Measurements from ENCODE around the gene SPR.

- no peak for TF ChIP-seq BHLHE40 (IDR thresholded peaks at IDR 0.05; ENCODE audit: borderline replicate concordance)
- no peak for TF ChIP-seq SUZ12 (IDR thresholded peaks at IDR 0.05)
- no peak for TF ChIP-seq L3MBTL2 (conservative IDR thresholded peaks at IDR 0.05)
- no peak for TF ChIP-seq SP1 (IDR thresholded peaks at IDR 0.05)
- TF ChIP-seq ELF4 (IDR thresholded peaks at IDR 0.05): no peak
- TF ChIP-seq ARNT (IDR thresholded peaks at IDR 0.05): no peak
- TF ChIP-seq ZNF384 (IDR thresholded peaks at IDR 0.05): no peak
- no peak for TF ChIP-seq HDGF (IDR thresholded peaks at IDR 0.05; ENCODE audit: borderline replicate concordance)
- no peak for TF ChIP-seq FOXK2 (IDR thresholded peaks at IDR 0.05)
- TF ChIP-seq FOXA1 (IDR thresholded peaks at IDR 0.05): no peak
These were observed 13.1 kb downstream of the SPR start for GRCh38 chr2:72900191-72900825.
